T-helper 17 cell (primary cell): ENCODE results near the gene IL17RE. TPM values are rescaled to one million over a fixed set of nuclear protein-coding genes. Genes with fewer than 3 reads are reported as not detected.
"Not testable (repeated sequence)": the region's sequence is repeated elsewhere in the genome, so short reads cannot be mapped to it uniquely, and the experiment has no call there.

ENCODE experiments used
- ATAC-seq: fragments of 150-1000 bp; cut with Tn5 transposase; 2 replicates; pipeline ENCODE4 v1.10.0; 2021; ENCODE audit warnings: mild to moderate bottlenecking, moderate library complexity
- DNase-seq, 3 donors: peaks; one replicate each; pipeline versions ENCODE4 v3.0.0 to v3.0.0-alpha.2; 2020 to 2021
- H3K9me3 ChIP-seq: one replicate; pipeline ENCODE4 v1.7.0; 2013; ENCODE audit warnings: low read length, mild to moderate bottlenecking; ENCODE audit not compliant: control insufficient read depth, poor library complexity, severe bottlenecking
- H3K27ac Mint-ChIP-seq: one replicate; pipeline ENCODE4 v1.8.0; 2022; ENCODE audit warnings: mild to moderate bottlenecking, moderate library complexity, mixed read lengths
- H3K27me3 Mint-ChIP-seq: one replicate; pipeline ENCODE4 v1.8.0; 2022; ENCODE audit warnings: mixed read lengths
- H3K36me3 Mint-ChIP-seq: one replicate; pipeline ENCODE4 v1.8.0; 2022; ENCODE audit warnings: low read depth, mixed read lengths
- H3K4me1 Mint-ChIP-seq: one replicate; pipeline ENCODE4 v1.8.0; 2022; ENCODE audit warnings: mild to moderate bottlenecking, mixed read lengths
- H3K4me3 Mint-ChIP-seq: one replicate; pipeline ENCODE4 v1.8.0; 2022; ENCODE audit warnings: mild to moderate bottlenecking, moderate library complexity, mixed read lengths
- total RNA-seq, 4 donors: library from RNA in 2 of 4; stranded (reverse) in 2 of 4; gene quantifications; one replicate each; pipeline ENCODE4 v1.2.3 and lab custom pipeline; 2022 to 2026

The IL17RE gene
- total RNA-seq, 2 donors from 2014 or later: 10.1 to 12.4 TPM

GRCh38 chr3:9887480-9887879, 15.2 kb upstream of the IL17RE start:
- Mint-ChIP-seq H3K4me1 (peaks cover 8% of the 10 kb centered on the region), H3K27ac (no peak overlapping the region), H3K4me3 (no peak overlapping the region), H3K27me3 (no peaks in the 10 kb centered on the region), H3K36me3 (peaks cover 2% of the 10 kb centered on the region)
- no peak for DNase-seq
- no peaks in the 10 kb centered on the region for H3K9me3 ChIP-seq
- ATAC-seq: no peak

GRCh38 chr3:9888540-9888939, 14.1 kb upstream of the IL17RE start:
- no peak for DNase-seq
- Mint-ChIP-seq H3K27ac (peak overlapping the region; percentile 81), H3K36me3 (peaks cover 8% of the 10 kb centered on the region), H3K27me3 (no peaks in the 10 kb centered on the region), H3K4me3 (no peak overlapping the region), H3K4me1 (peaks cover 15% of the 10 kb centered on the region)
- no peak for ATAC-seq
- no peaks in the 10 kb centered on the region for H3K9me3 ChIP-seq

- peak overlapping the region; percentile 97 for H3K27ac Mint-ChIP-seq
- DNase-seq (no peak), ATAC-seq (no peak)
- H3K27me3 Mint-ChIP-seq: no peaks in the 10 kb centered on the region
- H3K9me3 ChIP-seq: no peaks in the 10 kb centered on the region
- peaks cover 8% of the 10 kb centered on the region for H3K36me3 Mint-ChIP-seq
- H3K4me3 Mint-ChIP-seq: no peak overlapping the region
- H3K4me1 Mint-ChIP-seq: peaks cover 19% of the 10 kb centered on the region
Measured at GRCh38 chr3:9889405-9889804, 13.2 kb upstream of the IL17RE start.

GRCh38 chr3:9890249-9891071, 12.2 kb upstream of the IL17RE start, which contains the start of gene JAGN1:
JAGN1 (plus strand) TSS chr3:9890610; CDS start chr3:9890723, 113 bp downstream.
- Mint-ChIP-seq H3K27me3 (no peaks in the 10 kb centered on the region), H3K27ac (peak within 1 kb of the TSS; percentile 97), H3K4me3 (peak within 1 kb of the TSS; percentile 98), H3K36me3 (peaks cover 8% of the 10 kb centered on the region), H3K4me1 (peaks cover 26% of the 10 kb centered on the region)
- no peaks in the 10 kb centered on the region for H3K9me3 ChIP-seq
- ATAC-seq (peak; percentile 95), DNase-seq (peak; percentile 84 to 87 (median 86))

GRCh38 chr3:9891072-9891622, 11.5 kb upstream of the IL17RE start:
- peaks cover 8% of the 10 kb centered on the region for H3K36me3 Mint-ChIP-seq
- H3K9me3 ChIP-seq: no peaks in the 10 kb centered on the region
- peak overlapping the region; percentile 97 for H3K27ac Mint-ChIP-seq
- DNase-seq (no peak), ATAC-seq (peak; percentile 1)
- H3K27me3 Mint-ChIP-seq: no peaks in the 10 kb centered on the region
- peak overlapping the region; percentile 98 for H3K4me3 Mint-ChIP-seq
- peaks cover 28% of the 10 kb centered on the region for H3K4me1 Mint-ChIP-seq

GRCh38 chr3:9893739-9894138, 8.9 kb upstream of the IL17RE start:
- no peaks in the 10 kb centered on the region for H3K27me3 Mint-ChIP-seq
- H3K27ac Mint-ChIP-seq: peak overlapping the region; percentile 57
- no peak for DNase-seq
- no peak overlapping the region for H3K4me3 Mint-ChIP-seq
- H3K36me3 Mint-ChIP-seq: peaks cover 8% of the 10 kb centered on the region
- H3K4me1 Mint-ChIP-seq: peaks cover 37% of the 10 kb centered on the region
- no peak for ATAC-seq
- H3K9me3 ChIP-seq: no peaks in the 10 kb centered on the region

GRCh38 chr3:9895715-9896114, 6.9 kb upstream of the IL17RE start:
- not testable (repeated sequence) for DNase-seq, H3K27me3 Mint-ChIP-seq, H3K9me3 ChIP-seq, H3K4me3 Mint-ChIP-seq, H3K36me3 Mint-ChIP-seq, H3K27ac Mint-ChIP-seq, ATAC-seq
- H3K4me1 Mint-ChIP-seq: peaks cover 39% of the 10 kb centered on the region

- Mint-ChIP-seq H3K27ac (peak overlapping the region; percentile 14), H3K4me1 (peaks cover 44% of the 10 kb centered on the region)
- not testable (repeated sequence) for H3K36me3 Mint-ChIP-seq, ATAC-seq, H3K9me3 ChIP-seq, DNase-seq, H3K4me3 Mint-ChIP-seq, H3K27me3 Mint-ChIP-seq
Measured at GRCh38 chr3:9896755-9897407, 5.8 kb upstream of the IL17RE start.

GRCh38 chr3:9897408-9898372, 5.0 kb upstream of the IL17RE start:
- H3K27me3 Mint-ChIP-seq: no peaks in the 10 kb centered on the region
- no peak overlapping the region for H3K4me3 Mint-ChIP-seq
- H3K27ac Mint-ChIP-seq: peak overlapping the region; percentile 63
- H3K36me3 Mint-ChIP-seq: peaks cover 5% of the 10 kb centered on the region
- H3K9me3 ChIP-seq: no peaks in the 10 kb centered on the region
- ATAC-seq (no peak), DNase-seq (no peak)
- H3K4me1 Mint-ChIP-seq: peaks cover 46% of the 10 kb centered on the region

- no peak for DNase-seq
- Mint-ChIP-seq H3K4me3 (no peak overlapping the region), H3K4me1 (peaks cover 50% of the 10 kb centered on the region), H3K27ac (peak overlapping the region; percentile 63), H3K27me3 (no peaks in the 10 kb centered on the region), H3K36me3 (no peaks in the 10 kb centered on the region)
- no peaks in the 10 kb centered on the region for H3K9me3 ChIP-seq
- ATAC-seq: no peak
Measured at GRCh38 chr3:9898467-9899241, 4.0 kb upstream of the IL17RE start.

- DNase-seq (no peak), ATAC-seq (no peak)
- Mint-ChIP-seq H3K4me3 (no peak overlapping the region), H3K4me1 (peaks cover 51% of the 10 kb centered on the region), H3K27me3 (no peaks in the 10 kb centered on the region), H3K27ac (no peak overlapping the region), H3K36me3 (no peaks in the 10 kb centered on the region)
- no peaks in the 10 kb centered on the region for H3K9me3 ChIP-seq
Measured at GRCh38 chr3:9899289-9899791, 3.3 kb upstream of the IL17RE start.

- ATAC-seq, H3K36me3 Mint-ChIP-seq, H3K27me3 Mint-ChIP-seq, DNase-seq, H3K9me3 ChIP-seq: not testable (repeated sequence)
- Mint-ChIP-seq H3K4me3 (peak overlapping the region; percentile 79), H3K27ac (peak overlapping the region; percentile 79), H3K4me1 (peaks cover 41% of the 10 kb centered on the region)
Measured at GRCh38 chr3:9900965-9901415, 1.7 kb upstream of the IL17RE start.
